HG02970 (cell line): Measurements from ENCODE around the gene LINS1.
A peak's percentile ranks its signal among the peaks of the same experiment; 100 is the strongest.

Experiments
- ATAC-seq: cut with Tn5 transposase; IDR thresholded peaks from one replicate; pipeline ENCODE4 v1.9.1; 2021; ENCODE audit warnings: mild to moderate bottlenecking, moderate library complexity, moderate number of reproducible peaks; ENCODE audit not compliant: unreplicated experiment, low FRiP score

The LINS1 gene, protein sequence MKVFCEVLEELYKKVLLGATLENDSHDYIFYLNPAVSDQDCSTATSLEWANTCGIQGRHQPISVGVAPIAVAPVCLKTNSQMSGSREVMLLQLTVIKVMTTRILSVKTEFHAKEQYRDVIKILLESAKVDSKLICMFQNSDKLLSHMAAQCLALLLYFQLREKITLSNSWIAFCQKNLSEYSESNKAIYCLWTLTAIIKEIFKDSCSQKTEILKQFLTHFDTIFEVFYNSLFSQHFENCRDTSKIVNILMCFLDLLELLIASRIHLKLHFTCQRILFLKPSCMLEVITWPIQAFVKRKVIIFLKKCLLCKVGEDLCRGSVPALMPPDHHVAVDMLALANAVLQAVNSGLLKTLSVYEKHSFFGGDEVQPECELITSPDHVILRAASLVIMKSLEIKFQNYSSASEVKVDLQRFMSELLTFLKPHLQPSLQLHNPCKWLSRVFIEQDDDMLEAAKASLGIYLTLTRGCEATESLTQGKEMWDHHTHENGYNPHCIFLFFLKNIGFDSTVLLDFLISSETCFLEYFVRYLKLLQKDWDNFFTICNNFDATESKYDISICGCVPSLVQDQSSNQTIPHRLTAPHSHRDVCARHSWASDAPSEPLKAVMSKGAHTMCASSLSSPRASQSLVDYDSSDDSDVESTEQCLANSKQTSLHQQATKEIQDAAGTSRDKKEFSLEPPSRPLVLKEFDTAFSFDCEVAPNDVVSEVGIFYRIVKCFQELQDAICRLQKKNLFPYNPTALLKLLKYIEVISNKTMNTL

DNA sequence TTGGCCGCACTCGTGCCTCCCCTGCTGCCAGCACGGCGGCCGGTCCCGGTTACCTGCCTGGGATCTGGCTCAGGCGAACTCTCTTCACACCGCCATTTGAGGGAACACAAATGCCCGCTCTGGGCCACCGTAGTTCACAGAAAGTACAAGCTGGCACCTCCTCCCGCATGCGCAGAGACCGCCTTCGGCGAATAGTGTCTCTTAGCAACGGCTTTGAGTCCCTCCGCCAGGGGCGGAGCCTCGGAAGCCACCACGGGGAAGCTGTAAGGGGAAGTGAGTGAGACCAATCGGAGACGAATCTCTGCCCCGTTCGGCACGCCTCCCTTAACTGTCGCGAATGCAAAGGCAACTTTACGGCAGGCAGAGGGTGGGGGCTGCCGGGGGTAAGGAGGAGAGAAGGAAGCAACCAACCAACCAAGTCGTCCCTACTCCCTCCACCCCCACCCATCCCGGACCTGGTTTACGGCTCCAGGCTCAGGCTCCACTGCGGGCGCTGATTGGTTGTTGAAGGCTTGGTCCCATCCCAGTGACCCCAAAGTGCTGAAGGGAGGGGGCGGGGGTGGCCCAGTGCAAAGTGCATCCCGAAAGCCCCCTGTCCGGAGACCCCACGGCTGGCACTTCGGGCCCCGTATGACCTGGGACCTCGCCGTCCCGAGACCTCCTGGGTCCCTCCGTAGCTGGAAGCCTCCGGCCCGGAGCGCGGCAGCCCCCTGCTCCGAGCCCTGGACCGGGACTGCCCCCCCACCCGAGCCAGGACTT lies at the start of gene LINS1, which contains the start of gene ASB7:
LINS1 (minus strand) TSS at position 121 of the 759 bp plus-strand sequence. CDS start 21,342 bp downstream, outside the sequence.
ASB7 (plus strand) TSS at position 526 of the 759 bp plus-strand sequence. CDS start 9,628 bp downstream, outside the sequence.
- peak; percentile 93 for ATAC-seq

GRCh38 chr15:100651253-100651652 lies 49.3 kb upstream of the LINS1 start:
- ATAC-seq: no peak

GRCh38 chr15:100650685-100651084 lies 48.7 kb upstream of the LINS1 start:
- ATAC-seq: no peak

- no peak for ATAC-seq
Observed at GRCh38 chr15:100648951-100649350, 47.0 kb upstream of the LINS1 start.

DNA sequence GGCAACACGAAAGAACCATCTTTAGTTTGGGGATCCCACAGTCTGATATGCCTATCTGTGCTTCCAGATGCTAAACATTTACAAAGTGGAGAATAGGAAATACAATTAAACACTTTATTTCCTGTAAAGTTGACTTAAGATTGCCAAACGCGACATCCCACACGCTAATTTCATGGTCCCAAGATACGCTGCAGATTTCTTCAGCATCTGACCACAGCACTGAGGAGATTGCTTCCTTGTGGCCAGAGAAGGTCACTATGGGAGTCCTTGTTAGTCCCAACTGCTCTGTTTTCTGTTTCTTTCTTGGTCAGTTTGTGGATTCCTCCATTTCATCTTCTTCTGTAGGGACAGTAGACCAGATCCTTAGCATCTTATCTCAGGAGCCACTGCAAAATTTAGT lies 43.7 kb upstream of the LINS1 start:
- ATAC-seq: no peak

DNA sequence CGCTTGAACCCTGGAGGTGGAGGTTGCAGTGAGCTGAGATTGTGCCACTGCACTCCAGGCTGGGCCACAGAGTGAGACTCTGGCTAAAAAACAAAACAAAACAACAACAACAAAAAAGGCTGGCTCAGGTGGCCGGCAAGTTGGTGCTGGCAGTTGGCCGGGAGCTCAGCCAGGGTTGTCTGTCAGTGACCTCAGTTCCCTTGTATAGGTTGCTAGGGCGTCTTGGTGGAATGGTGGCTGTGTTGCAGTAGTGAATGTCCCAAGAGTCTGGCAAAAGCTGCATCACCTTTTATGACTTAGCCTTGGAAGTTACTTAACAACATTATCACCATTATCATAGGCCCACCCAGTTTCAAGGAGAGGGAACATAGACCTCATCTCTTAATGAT lies 41.0 kb upstream of the LINS1 start:
- no peak for ATAC-seq

- ATAC-seq: no peak
Observed at GRCh38 chr15:100642213-100642949, 40.4 kb upstream of the LINS1 start.

DNA sequence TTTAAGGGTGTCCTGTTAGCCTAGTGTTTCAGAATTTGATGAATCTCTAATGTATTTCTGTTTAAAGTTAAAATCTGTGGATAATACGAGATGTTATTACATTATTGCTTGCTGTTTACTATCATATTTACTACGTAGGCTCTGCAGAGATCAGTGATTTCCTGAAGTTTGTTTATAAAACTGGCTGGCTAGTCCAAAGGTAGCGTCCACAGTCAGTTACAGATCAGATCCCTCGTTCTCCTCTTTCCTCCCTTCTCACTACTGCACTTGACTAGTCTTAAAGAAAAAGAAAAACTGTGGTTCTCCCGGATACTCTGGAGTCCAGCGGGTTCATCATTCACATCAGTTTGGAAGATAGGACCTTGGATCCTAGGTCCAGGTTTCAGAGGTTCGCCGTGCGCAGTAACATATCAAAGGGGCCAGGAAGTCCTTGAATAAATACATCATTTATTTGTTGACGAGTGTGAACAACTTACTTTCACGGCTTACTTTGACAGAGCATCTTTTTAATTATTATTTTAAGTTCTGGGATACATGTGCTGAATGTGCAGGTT lies 36.3 kb upstream of the LINS1 start:
- ATAC-seq: no peak

GRCh38 chr15:100635406-100636071 lies 33.6 kb upstream of the LINS1 start:
- ATAC-seq: no peak

DNA sequence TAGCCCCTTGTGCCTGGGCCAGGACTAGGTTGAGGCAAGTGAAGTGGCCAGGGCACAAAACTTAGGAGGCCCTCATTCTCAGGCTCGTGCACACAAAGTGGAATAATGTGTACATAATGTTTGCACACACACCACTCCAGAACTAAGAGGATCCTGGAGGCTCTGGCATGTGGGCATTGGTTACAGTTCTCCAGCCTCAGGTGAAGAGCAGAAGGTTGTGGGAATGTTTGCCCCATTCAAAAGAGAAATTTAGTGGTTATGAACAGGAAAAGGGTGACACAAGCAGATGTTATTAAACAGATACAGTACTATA lies 31.7 kb upstream of the LINS1 start:
- no peak for ATAC-seq

DNA sequence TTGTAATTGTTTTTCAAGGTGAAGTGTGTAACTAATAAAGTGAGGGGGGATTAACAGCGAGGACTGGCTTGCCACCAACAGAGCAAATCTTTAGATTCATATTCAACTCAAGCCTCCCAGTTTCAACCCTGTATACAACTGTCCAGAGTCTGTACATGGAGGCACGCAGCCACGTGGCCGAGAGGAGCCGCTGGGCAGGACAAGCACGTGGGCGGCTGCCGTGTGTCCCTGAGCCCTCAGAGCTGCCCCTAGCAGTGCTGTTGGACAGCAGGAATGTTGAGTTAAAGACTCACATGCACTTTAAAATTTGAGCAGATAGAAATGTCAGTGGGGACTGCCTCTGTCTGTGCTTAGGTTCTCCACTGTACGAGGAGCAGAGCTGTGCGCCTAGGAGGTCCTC lies 29.8 kb upstream of the LINS1 start:
- no peak for ATAC-seq

- ATAC-seq: no peak
Observed at GRCh38 chr15:100628746-100629145, 26.8 kb upstream of the LINS1 start.

DNA sequence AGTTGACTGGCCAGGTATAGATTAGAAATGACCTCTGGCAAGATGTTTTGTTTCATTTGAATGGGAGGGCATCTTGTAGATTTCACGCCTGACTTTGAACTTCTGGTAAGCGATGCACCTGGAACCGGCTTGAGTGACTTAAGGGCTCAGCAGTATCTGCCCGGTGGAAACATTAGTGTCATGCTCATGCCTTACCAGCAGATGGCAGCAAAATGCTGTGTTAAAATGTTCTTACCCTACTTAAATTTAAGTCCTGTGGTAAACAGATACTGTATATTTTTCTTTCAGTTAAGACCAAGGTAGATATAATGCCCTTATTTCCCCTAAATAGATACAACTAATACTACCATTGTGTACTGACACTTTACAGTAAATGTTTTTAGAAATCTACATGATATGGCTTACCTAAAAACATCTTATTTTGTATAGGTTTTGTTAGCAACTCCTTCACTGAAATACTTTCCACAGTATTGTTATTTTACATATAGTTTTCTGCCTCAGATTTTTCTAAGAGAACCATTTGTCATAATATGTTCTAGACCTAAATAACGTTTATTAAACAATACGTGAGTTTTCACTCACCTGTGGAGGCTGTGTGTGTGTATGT lies 25.9 kb upstream of the LINS1 start:
- peak; percentile 65 for ATAC-seq

DNA sequence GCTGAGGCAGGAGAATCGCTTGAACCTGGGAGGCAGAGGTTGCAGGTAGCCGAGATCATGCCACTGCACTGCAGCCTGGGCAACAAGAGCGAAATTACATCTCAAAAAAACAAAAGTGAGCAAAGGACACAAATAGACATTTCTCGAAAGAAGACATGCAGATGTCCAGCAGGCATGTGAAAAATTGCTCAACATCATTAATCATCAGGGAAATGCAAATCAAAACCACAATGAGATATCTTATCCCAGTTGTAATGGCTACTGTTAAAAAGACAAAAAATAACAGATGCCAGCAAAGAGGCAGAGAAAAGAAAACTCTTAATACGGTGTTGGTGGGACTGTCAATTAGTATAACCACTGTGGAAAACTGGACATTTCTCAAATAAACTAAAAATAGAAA lies 21.3 kb upstream of the LINS1 start:
- ATAC-seq: no peak

GRCh38 chr15:100616700-100617099 lies 14.7 kb upstream of the LINS1 start:
- ATAC-seq: no peak

DNA sequence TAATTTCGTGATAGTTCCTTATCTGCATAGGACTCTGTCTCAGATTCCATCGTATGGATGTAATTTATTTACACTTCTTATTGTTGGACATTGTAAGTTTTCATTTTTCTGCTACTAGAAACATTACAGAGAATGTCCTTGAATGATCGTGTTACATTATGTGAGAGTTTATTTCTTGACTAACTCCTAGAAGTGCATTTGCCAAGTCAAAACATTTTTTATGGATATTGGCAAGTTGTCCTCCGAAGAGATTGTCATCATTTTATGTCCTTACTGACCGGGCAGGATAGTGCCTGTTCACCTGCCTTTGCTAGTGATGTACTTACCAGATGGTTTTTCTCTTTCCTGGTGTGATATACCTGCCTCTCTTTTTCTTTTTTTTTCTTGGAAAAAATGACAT lies 13.8 kb upstream of the LINS1 start:
- no peak for ATAC-seq

DNA sequence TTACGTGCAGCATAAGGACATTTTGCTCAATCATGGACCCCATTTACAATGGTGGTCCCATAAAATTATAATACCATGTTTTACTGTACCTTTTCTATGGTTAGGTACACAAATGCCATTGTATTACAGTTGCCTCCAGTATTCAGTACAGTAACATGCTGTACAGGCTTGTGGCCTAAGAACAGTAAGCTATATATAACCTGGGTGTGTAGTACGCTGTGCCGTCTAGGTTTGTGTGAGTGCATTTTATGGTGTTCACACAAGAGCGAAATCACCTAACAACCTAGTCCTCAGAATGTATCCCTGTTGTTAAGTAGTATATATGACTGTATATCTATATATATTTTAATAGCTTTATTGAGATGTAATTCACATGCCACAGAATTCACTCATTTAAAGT lies 12.9 kb upstream of the LINS1 start:
- ATAC-seq: no peak

- no peak for ATAC-seq
Observed at GRCh38 chr15:100614336-100614735, 12.4 kb upstream of the LINS1 start.

- no peak for ATAC-seq
Observed at GRCh38 chr15:100613208-100613607, 11.2 kb upstream of the LINS1 start.
